Astrocyte of the spinal cord (primary cell): ENCODE results near the gene PACS1.
A peak's percentile ranks its signal among the peaks of the same experiment; 100 is the strongest.

Experiments
- DNase-seq: peaks from one replicate; pipeline ENCODE4 v3.0.0; 2011; ENCODE audit warnings: low read depth, low spot score
- H3K4me3 ChIP-seq: 2 replicates; pipeline ENCODE4 v1.5.1; 2011; ENCODE audit warnings: low read depth, mild to moderate bottlenecking, low read length, moderate library complexity
- CTCF ChIP-seq: IDR thresholded peaks from 2 replicates; pipeline ENCODE4 v1.5.1; 2012; ENCODE audit warnings: low read depth, mild to moderate bottlenecking, low read length, inconsistent platforms
- in situ Hi-C: cut with HindIII; loops from 2 replicates; pipeline ENCODE4 v1.10.0; 2017; ENCODE audit warnings: low sequenced_read_pairs

PACS1 gene

GRCh38 chr11:66222358-66223149, 152.5 kb downstream of the PACS1 start:
- in situ Hi-C loops = no loop called here
- DNase-seq = peak; percentile 87
- peak; percentile 100 for TF ChIP-seq CTCF
- H3K4me3 ChIP-seq = no peak overlapping the region

GRCh38 chr11:66224226-66224855, 154.3 kb downstream of the PACS1 start:
- no peak for TF ChIP-seq CTCF
- H3K4me3 ChIP-seq = no peak overlapping the region
- in situ Hi-C loops = no loop called here
- no peak for DNase-seq

- in situ Hi-C loops = no loop called here
- DNase-seq = no peak
- TF ChIP-seq CTCF = no peak
- H3K4me3 ChIP-seq = no peak overlapping the region
These were observed 155.0 kb downstream of the PACS1 start for GRCh38 chr11:66225066-66225465.

GRCh38 chr11:66226101-66226500, 156.0 kb downstream of the PACS1 start:
- H3K4me3 ChIP-seq = no peak overlapping the region
- in situ Hi-C loops = no loop called here
- TF ChIP-seq CTCF = no peak
- DNase-seq = no peak

GRCh38 chr11:66227700-66228099, 157.6 kb downstream of the PACS1 start:
- TF ChIP-seq CTCF = no peak
- in situ Hi-C loops = no loop called here
- H3K4me3 ChIP-seq = no peak overlapping the region
- no peak for DNase-seq

GRCh38 chr11:66228521-66228920, 158.4 kb downstream of the PACS1 start:
- no peak for TF ChIP-seq CTCF
- no peak overlapping the region for H3K4me3 ChIP-seq
- no peak for DNase-seq
- in situ Hi-C loops = no loop called here
